ENCODE results near the gene HOXB8. TPM values are rescaled to one million over a fixed set of nuclear protein-coding genes. Genes with fewer than 3 reads are reported as not detected.
A peak's percentile ranks its signal among the peaks of the same experiment; 100 is the strongest.

The HOXB8 gene
- total RNA-seq, 4 donors from 2014 or later = 0.27 to 3.9 TPM; not detected in 2

DNA sequence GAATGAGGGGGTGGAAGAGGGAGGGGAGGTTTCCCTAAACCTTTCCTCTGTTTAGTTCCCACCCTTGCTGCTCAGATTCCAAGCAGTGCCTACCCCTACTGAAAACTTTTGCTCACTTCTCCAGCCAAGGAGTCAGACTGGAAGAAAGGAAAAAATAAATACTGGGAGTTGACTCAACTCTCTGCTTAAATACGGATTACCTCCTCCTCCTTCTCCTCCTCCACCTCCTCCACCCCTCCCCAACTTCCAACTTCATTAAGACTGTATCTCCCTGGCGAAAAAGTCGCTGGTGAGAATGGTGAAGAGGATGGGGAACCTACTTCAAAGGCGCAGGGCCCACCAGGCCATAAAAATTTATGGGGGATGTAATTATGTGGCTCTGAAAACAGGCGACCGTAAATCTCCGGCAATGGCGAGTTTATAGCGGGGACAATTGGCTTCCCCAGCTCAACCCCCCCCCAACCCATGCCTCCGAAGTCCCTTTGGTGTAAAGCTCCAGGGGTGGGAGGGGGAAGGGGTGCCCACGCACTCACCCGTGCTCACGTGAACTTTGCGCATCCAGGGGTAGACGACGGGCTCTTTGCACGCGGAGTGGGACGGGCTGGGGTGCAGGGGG, 37.7 kb downstream of the HOXB8 start:
- peak overlapping the region; percentile 66 to 81 for H3K4me3 ChIP-seq
- H3K9me3 ChIP-seq = no peaks in the 10 kb centered on the region
- H3K27ac ChIP-seq = peak overlapping the region; percentile 97 to 98 (median 97)
- ATAC-seq = no peak
- WGBS, 2 donors (ENCODE audit: low coverage in 1 of 2) = 0 to 3% methylated on average over 4 to 6 of the region's 19 CpGs
- no peaks in the 10 kb centered on the region for H3K36me3 ChIP-seq
- TF ChIP-seq EP300 (IDR thresholded peaks at IDR 0.05) (no peak), CTCF (IDR thresholded peaks at IDR 0.05) (no peak), POLR2AphosphoS5 (IDR thresholded peaks at IDR 0.05) (peak; percentile 72), POLR2A (IDR thresholded peaks at IDR 0.05) (no peak)
- H3K4me1 ChIP-seq = peaks cover 10 to 85% (median 10%) of the 10 kb centered on the region in 3 donors
- no peaks in the 10 kb centered on the region for H3K27me3 ChIP-seq

GRCh38 chr17:48576479-48577309, 38.4 kb downstream of the HOXB8 start:
- WGBS, 2 donors (ENCODE audit: low coverage in 1 of 2) = 0 to 5% methylated on average over 3 to 8 of the region's 43 CpGs
- peak overlapping the region; percentile 66 to 81 for H3K4me3 ChIP-seq
- peak in 1 of 4 experiments; percentile 6 for TF ChIP-seq CTCF (IDR thresholded peaks at IDR 0.05)
- TF ChIP-seq POLR2A (IDR thresholded peaks at IDR 0.05) = peak; percentile 52 to 67
- peak; percentile 83 for TF ChIP-seq POLR2AphosphoS5 (IDR thresholded peaks at IDR 0.05)
- TF ChIP-seq EP300 (IDR thresholded peaks at IDR 0.05) = no peak
- peaks cover 12 to 90% (median 17%) of the 10 kb centered on the region in 3 donors for H3K4me1 ChIP-seq
- ATAC-seq = peak; percentile 57
- no peaks in the 10 kb centered on the region for H3K36me3 ChIP-seq
- H3K27ac ChIP-seq = peak overlapping the region; percentile 97 to 98 (median 97)
- H3K27me3 ChIP-seq = no peaks in the 10 kb centered on the region
- H3K9me3 ChIP-seq = no peaks in the 10 kb centered on the region

GRCh38 chr17:48575673-48576478, 39.2 kb downstream of the HOXB8 start:
- Histone ChIP-seq H3K4me1 (peaks cover 12 to 90% (median 19%) of the 10 kb centered on the region in 3 donors), H3K4me3 (peak overlapping the region; percentile 66 to 81), H3K27me3 (no peaks in the 10 kb centered on the region), H3K36me3 (no peaks in the 10 kb centered on the region), H3K27ac (peak overlapping the region; percentile 97 to 98 (median 97)), H3K9me3 (no peaks in the 10 kb centered on the region)
- TF ChIP-seq POLR2AphosphoS5 (IDR thresholded peaks at IDR 0.05) = peak; percentile 40
- TF ChIP-seq EP300 (IDR thresholded peaks at IDR 0.05) = no peak
- WGBS, 2 donors (ENCODE audit: low coverage in 1 of 2) = 15 to 19% methylated on average over 13 to 17 of the region's 22 CpGs
- no peak for ATAC-seq

- Histone ChIP-seq H3K27me3 (no peaks in the 10 kb centered on the region), H3K4me1 (peaks cover 12 to 90% (median 19%) of the 10 kb centered on the region in 3 donors), H3K36me3 (no peaks in the 10 kb centered on the region), H3K4me3 (peak overlapping the region in 1 of 2 donors; percentile 81), H3K27ac (peak overlapping the region; percentile 97 to 98 (median 97)), H3K9me3 (no peaks in the 10 kb centered on the region)
- 18 to 19% methylated on average over 7 of the region's 7 CpGs for WGBS, 2 donors (ENCODE audit: low coverage in 1 of 2)
- no peak for TF ChIP-seq POLR2A (IDR thresholded peaks at IDR 0.05)
- peak; percentile 3 for TF ChIP-seq POLR2AphosphoS5 (IDR thresholded peaks at IDR 0.05)
- ATAC-seq = no peak
Measured at GRCh38 chr17:48575066-48575582, 40.0 kb downstream of the HOXB8 start.

- no peaks in the 10 kb centered on the region for H3K36me3 ChIP-seq
- peaks cover 13 to 90% (median 19%) of the 10 kb centered on the region in 3 donors for H3K4me1 ChIP-seq
- no peaks in the 10 kb centered on the region for H3K9me3 ChIP-seq
- 10 to 30% methylated on average over 7 to 8 of the region's 8 CpGs for WGBS, 2 donors (ENCODE audit: low coverage in 1 of 2)
- H3K27ac ChIP-seq = peak overlapping the region; percentile 97 to 98 (median 97)
- peak overlapping the region; percentile 22 to 81 for H3K4me3 ChIP-seq
- no peak for ATAC-seq
- TF ChIP-seq POLR2A (IDR thresholded peaks at IDR 0.05) (no peak), CTCF (IDR thresholded peaks at IDR 0.05) (no peak), POLR2AphosphoS5 (IDR thresholded peaks at IDR 0.05) (no peak), EP300 (IDR thresholded peaks at IDR 0.05) (no peak)
- no peaks in the 10 kb centered on the region for H3K27me3 ChIP-seq
Measured at GRCh38 chr17:48574505-48575065, 40.5 kb downstream of the HOXB8 start.
